ENCODE results near the gene PAMR1. TPM values are rescaled to one million over a fixed set of nuclear protein-coding genes. Genes with fewer than 3 reads are reported as not detected.

Gene PAMR1
- 2.4 and 10.0 TPM in 2 replicates for total RNA-seq

GRCh38 chr11:35525501-35526175 lies at the start of gene PAMR1:
Gene PAMR1, minus strand, starts transcription at chr11:35525616. Its CDS starts 31 bp downstream, at chr11:35525585.

GRCh38 chr11:35419184-35419829 lies 106.1 kb downstream of the PAMR1 start, which contains the start of gene SLC1A2:
Gene SLC1A2, minus strand, starts transcription at chr11:35419558. Its CDS starts 592 bp downstream, at chr11:35418966.

Other genes with a start within 250 kb of the PAMR1 start
- under 0.01 TPM in 1 of 2 replicates, not detected in the other for gene SLC1A2, start 106.1 kb downstream of the PAMR1 start, total RNA-seq
- gene FJX1, start 92.8 kb upstream of the PAMR1 start, total RNA-seq = 35.0 and 43.2 TPM in 2 replicates
- 29.7 and 31.8 TPM in 2 replicates for gene TRIM44, start 137.2 kb upstream of the PAMR1 start, total RNA-seq

Measured in mesangial cell (primary cell).